ENCODE measurements around the gene TANGO6. TPM values are rescaled to one million over a fixed set of nuclear protein-coding genes. Genes with fewer than 3 reads are reported as not detected.

TANGO6 gene
- total and polyA plus RNA-seq, 2 of the 8 experiments (the other 6 are each of a cell fraction or from before 2014, with no cell fraction given): 5.0 to 19.5 TPM

DNA sequence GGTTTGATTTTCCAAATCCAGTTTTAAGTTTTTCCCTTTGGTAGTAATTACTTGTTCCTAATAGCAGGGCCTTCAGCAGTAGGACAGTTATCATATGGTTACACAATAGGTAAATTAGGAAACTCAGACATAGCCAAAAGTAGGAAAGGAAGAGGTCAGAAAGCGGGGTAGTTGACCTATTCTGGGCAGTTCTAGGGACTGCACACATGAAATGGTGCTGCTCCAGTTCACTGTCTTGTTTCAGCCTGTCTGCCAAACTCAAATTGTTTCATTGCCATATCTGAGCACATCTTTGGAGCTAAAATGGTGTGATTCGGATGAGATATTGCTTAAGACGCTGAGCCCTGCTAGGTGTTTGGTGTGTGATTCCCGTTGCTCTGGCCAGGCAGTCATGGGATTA lies 56.7 kb downstream of the TANGO6 start:
- H3K18ac ChIP-seq (ENCODE audit: extremely low read depth, low read length): no peak overlapping the region
- H3K4me1 ChIP-seq (replicated peaks in 1 of 4; ENCODE audit: control insufficient read depth in 3 of 4, insufficient read depth in 4 of 4, low read length in 3 of 4): 0 out of 7 replicates have a peak, but pooled peaks cover 0 to 1% (median 0%) of the 10 kb centered on the region in 4 experiments
- no peak overlapping the region for H4K91ac ChIP-seq (replicated peaks; ENCODE audit: insufficient read length, low read length)
- no peak overlapping the region for H2BK5ac ChIP-seq (ENCODE audit: low read depth, low read length)
- no peak overlapping the region for H2BK20ac ChIP-seq (ENCODE audit: low read length)
- ChIA-PET POLR2A (ENCODE audit: partially characterized antibody) (no interaction called here), CTCF (ENCODE audit: partially characterized antibody) (interaction anchor here (2.4 to 4.6 kb wide), 2 partner anchors 90 to 213 kb away, joined by 7 to 29 read pairs; no protein-coding TSS in a partner anchor)
- no peak overlapping the region for H2BK12ac ChIP-seq (ENCODE audit: low read depth, low read length)
- H2BK15ac ChIP-seq (ENCODE audit: low read length): no peak overlapping the region
- no peaks in the 10 kb centered on the region for H3K9me3 ChIP-seq (ENCODE audit: insufficient read depth in 2 of 2, low read depth in 1 of 2, low read length in 1 of 2)
- H4K20me1 ChIP-seq (replicated peaks in 1 of 2; ENCODE audit: control insufficient read depth in 1 of 2, insufficient read depth in 2 of 2, low read length in 2 of 2): peaks cover 0 to 2% of the 10 kb centered on the region in 2 experiments
- no peak overlapping the region for H3K23ac ChIP-seq (ENCODE audit: insufficient read length)
- H4K5ac ChIP-seq (ENCODE audit: insufficient read length, low read depth, low read length): no peak overlapping the region
- H3K27me3 ChIP-seq (replicated peaks in 1 of 4; ENCODE audit: control insufficient read depth in 3 of 4, extremely low read depth in 1 of 4, insufficient read depth in 3 of 4, low read length in 3 of 4): no peaks in the 10 kb centered on the region
- H3K27ac ChIP-seq (ENCODE audit: low read depth, low read length): no peak overlapping the region
- H2AK5ac ChIP-seq (ENCODE audit: low read depth, low read length): no peak overlapping the region
- FAIRE-seq (no peak), DNase-seq (ENCODE audit: low read depth in 1 of 2, low spot score in 2 of 2) (no peak)
- H3K79me1 ChIP-seq (ENCODE audit: low read depth, low read length): no peaks in the 10 kb centered on the region
- no peak overlapping the region for H3K9ac ChIP-seq (replicated peaks in 1 of 4; ENCODE audit: extremely low read depth in 1 of 4, low read depth in 3 of 4, low read length in 3 of 4)
- H3K4me2 ChIP-seq (ENCODE audit: insufficient read depth in 1 of 2, low read depth in 2 of 2, low read length in 2 of 2): no peak overlapping the region
- H3K79me2 ChIP-seq (ENCODE audit: control insufficient read depth in 1 of 2, insufficient read depth in 2 of 2, low read length in 2 of 2): no peaks in the 10 kb centered on the region
- no peak overlapping the region for H3K4me3 ChIP-seq (ENCODE audit: extremely low read depth in 1 of 4, insufficient read depth in 2 of 4, low read depth in 3 of 4, low read length in 4 of 4)
- H2BK120ac ChIP-seq (replicated peaks; ENCODE audit: low read depth, low read length): no peak overlapping the region
- H4K8ac ChIP-seq (ENCODE audit: extremely low read depth, insufficient read depth, low read length): no peak overlapping the region
- H3K36me3 ChIP-seq (ENCODE audit: control insufficient read depth in 2 of 4, insufficient read depth in 4 of 4, low read length in 3 of 4): no peaks in the 10 kb centered on the region
- H3K56ac ChIP-seq (replicated peaks; ENCODE audit: insufficient read length, low read depth, low read length): no peak overlapping the region
- no peak overlapping the region for H2AFZ ChIP-seq (ENCODE audit: low read length)
- no peak overlapping the region for H3K14ac ChIP-seq (ENCODE audit: insufficient read length)
- no peaks in the 10 kb centered on the region for H3K23me2 ChIP-seq (ENCODE audit: low read depth, low read length)
- WGBS, 2 experiments (ENCODE audit: extremely low coverage in 1 of 2, insufficient coverage in 1 of 2, insufficient read length in 1 of 2, insufficient replicate concordance in 2 of 2, low coverage in 1 of 2, low lambda C conversion rate in 2 of 2, missing lambda C conversion rate in 1 of 2): 93% methylated on average over 4 of the region's 4 CpGs; no CpG with 5 or more reads in 1 of the 2 experiments
- no peak overlapping the region for H3K4ac ChIP-seq (replicated peaks; ENCODE audit: insufficient read length, low read depth, low read length)
- TF ChIP-seq POLR2AphosphoS5 (IDR thresholded peaks at IDR 0.05; ENCODE audit: low read depth, low read length): no peak
- TF ChIP-seq, protein P1, sequence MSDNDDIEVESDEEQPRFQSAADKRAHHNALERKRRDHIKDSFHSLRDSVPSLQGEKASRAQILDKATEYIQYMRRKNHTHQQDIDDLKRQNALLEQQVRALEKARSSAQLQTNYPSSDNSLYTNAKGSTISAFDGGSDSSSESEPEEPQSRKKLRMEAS (IDR thresholded peaks at IDR 0.05): no peak
- TF ChIP-seq HDAC6 (IDR thresholded peaks at IDR 0.05; ENCODE audit: low read depth, low read length): no peak
- TF ChIP-seq RAD21 (IDR thresholded peaks at IDR 0.05 in 1 of 2, conservative IDR thresholded peaks at IDR 0.05 in 1 of 2; ENCODE audit: low read depth in 2 of 2, low read length in 2 of 2): no peak
- no peak for TF ChIP-seq ASH2L (IDR thresholded peaks at IDR 0.05; ENCODE audit: low read length)
- TF ChIP-seq TEAD4 (IDR thresholded peaks at IDR 0.05; ENCODE audit: low read depth, low read length): no peak
- no peak for TF ChIP-seq KDM4A (IDR thresholded peaks at IDR 0.05; ENCODE audit: low read depth, low read length, severe bottlenecking)
- no peak for TF ChIP-seq CHD2 (IDR thresholded peaks at IDR 0.05; ENCODE audit: low read length)
- TF ChIP-seq FOSL1 (IDR thresholded peaks at IDR 0.05; ENCODE audit: insufficient read depth, low read depth, low read length): no peak
- no peak for TF ChIP-seq RFX5 (IDR thresholded peaks at IDR 0.05; ENCODE audit: borderline replicate concordance, low read depth, low read length)
- TF ChIP-seq GABPA (IDR thresholded peaks at IDR 0.05; ENCODE audit: borderline replicate concordance, insufficient read depth, low read length): no peak
- TF ChIP-seq SIRT6 (IDR thresholded peaks at IDR 0.05; ENCODE audit: low read length): no peak
- no peak for TF ChIP-seq BCL11A (IDR thresholded peaks at IDR 0.05; ENCODE audit: low read depth in 2 of 2, low read length in 2 of 2)
- no peak for TF ChIP-seq JUND (IDR thresholded peaks at IDR 0.05; ENCODE audit: low read length)
- no peak for TF ChIP-seq TAF1 (IDR thresholded peaks at IDR 0.05; ENCODE audit: low read depth, low read length)
